CD4-positive, alpha-beta T cell (primary cell): ENCODE results near the gene PDE4B. TPM values are rescaled to one million over a fixed set of nuclear protein-coding genes. Genes with fewer than 3 reads are reported as not detected.

Experiments
- ATAC-seq: fragments of 200-7000 bp; cut with Tn5 transposase; one replicate; pipeline ENCODE4 v1.10.0; 2022; ENCODE audit warnings: mild to moderate bottlenecking; ENCODE audit not compliant: poor library complexity
- CTCF ChIA-PET: fragments of 350-600 bp; sonication (Branson Sonifier 250); formaldehyde crosslinking; loops from one replicate; lab custom pipeline; 2021; ENCODE audit warnings: antibody characterized with exemption, inconsistent platforms; lab: Charles Lee
- POLR2A ChIA-PET: fragments of 350-600 bp; sonication (Branson Sonifier 250); formaldehyde crosslinking; loops from one replicate; lab custom pipeline; 2021; ENCODE audit warnings: antibody characterized with exemption, inconsistent platforms; lab: Charles Lee
- DNase-seq, 14 experiments: peaks; one replicate each; pipeline ENCODE4 v3.0.0-alpha.2; 2013 to 2020; ENCODE audit warnings: mixed read lengths in 2 of 14
- H3K27ac ChIP-seq, 2 donors: one replicate each; pipeline versions ENCODE4 v1.5.1 to v1.7.0; 2013; ENCODE audit warnings: low read length in 2 of 2, low read depth in 1 of 2, mild to moderate bottlenecking in 1 of 2
- H3K27me3 ChIP-seq, 2 experiments: 1 replicate in 1 of 2; 2 replicates in 1 of 2; pipeline versions ENCODE4 v1.6.1 to v1.7.0; 2013; ENCODE audit warnings: low read length in 2 of 2, control low read depth in 1 of 2, mild to moderate bottlenecking in 1 of 2, moderate library complexity in 1 of 2; ENCODE audit not compliant: insufficient read depth in 2 of 2, control insufficient read depth in 1 of 2
- H3K36me3 ChIP-seq: one replicate; pipeline ENCODE4 v1.6.1; 2013; ENCODE audit warnings: low read length, control low read depth; ENCODE audit not compliant: insufficient read depth
- H3K4me1 ChIP-seq: one replicate; pipeline ENCODE4 v1.6.1; 2013; ENCODE audit warnings: low read length, control low read depth; ENCODE audit not compliant: insufficient read depth
- H3K4me3 ChIP-seq: one replicate; pipeline ENCODE4 v1.5.1; 2013; ENCODE audit warnings: mild to moderate bottlenecking, low read length, moderate library complexity
- H3K9me3 ChIP-seq, 2 experiments: 1 replicate in 1 of 2; 2 replicates in 1 of 2; pipeline versions ENCODE4 v1.6.1 to v1.7.0; 2013; ENCODE audit warnings: low read length in 2 of 2, mild to moderate bottlenecking in 2 of 2, control low read depth in 1 of 2, moderate library complexity in 1 of 2; ENCODE audit not compliant: control insufficient read depth in 1 of 2, insufficient read depth in 1 of 2
- H3K27ac Mint-ChIP-seq: one replicate; pipeline ENCODE4 v1.8.0; 2020; ENCODE audit warnings: mixed read lengths
- H3K27me3 Mint-ChIP-seq: one replicate; pipeline ENCODE4 v1.8.0; 2021; ENCODE audit warnings: mixed read lengths
- H3K36me3 Mint-ChIP-seq: one replicate; pipeline ENCODE4 v1.8.0; 2021; ENCODE audit warnings: low read depth, mixed read lengths
- H3K4me1 Mint-ChIP-seq: one replicate; pipeline ENCODE4 v1.8.0; 2021; ENCODE audit warnings: low read depth, mixed read lengths
- H3K4me3 Mint-ChIP-seq: one replicate; pipeline ENCODE4 v1.8.0; 2020; ENCODE audit warnings: mild to moderate bottlenecking, mixed read lengths
- H3K9me3 Mint-ChIP-seq: one replicate; pipeline ENCODE4 v1.8.0; 2020; ENCODE audit warnings: mixed read lengths
- intact Hi-C, 2 experiments: fragments of 100-400 bp; cut with DNase I in 1 of 2; cut with micrococcal nuclease in 1 of 2; formaldehyde crosslinking; loops; one replicate each; pipeline versions ENCODE4 v1.15.1 to v1.9.0; 2023 to 2025; cut with DNase I, micrococcal nuclease
- total RNA-seq, 174 experiments: library from RNA in 2 of 174; stranded (reverse) in 2 of 174; gene quantifications; one replicate each; pipeline ENCODE4 v1.2.3 and lab custom pipeline; 2021 to 2026
- TF ChIP-seq, protein P1 (sequence below): fragments of 200-600 bp; IDR thresholded peaks from one replicate; pipeline ENCODE4 v1.8.0; 2022; ENCODE audit warnings: antibody characterized with exemption, mild to moderate bottlenecking

PDE4B gene
- total RNA-seq, 2 experiments from 2014 or later: 155 to 159 TPM

GRCh38 chr1:66265796-66266195 is 473.1 kb downstream of the PDE4B start:
- peaks cover 13% of the 10 kb centered on the region for H3K4me1 ChIP-seq
- H3K27ac Mint-ChIP-seq: no peak overlapping the region
- intact Hi-C loops: no loop called here
- H3K27me3 ChIP-seq: no peaks in the 10 kb centered on the region
- H3K36me3 Mint-ChIP-seq: no peaks in the 10 kb centered on the region
- peaks cover 17% of the 10 kb centered on the region for H3K4me1 Mint-ChIP-seq
- TF ChIP-seq, protein P1, sequence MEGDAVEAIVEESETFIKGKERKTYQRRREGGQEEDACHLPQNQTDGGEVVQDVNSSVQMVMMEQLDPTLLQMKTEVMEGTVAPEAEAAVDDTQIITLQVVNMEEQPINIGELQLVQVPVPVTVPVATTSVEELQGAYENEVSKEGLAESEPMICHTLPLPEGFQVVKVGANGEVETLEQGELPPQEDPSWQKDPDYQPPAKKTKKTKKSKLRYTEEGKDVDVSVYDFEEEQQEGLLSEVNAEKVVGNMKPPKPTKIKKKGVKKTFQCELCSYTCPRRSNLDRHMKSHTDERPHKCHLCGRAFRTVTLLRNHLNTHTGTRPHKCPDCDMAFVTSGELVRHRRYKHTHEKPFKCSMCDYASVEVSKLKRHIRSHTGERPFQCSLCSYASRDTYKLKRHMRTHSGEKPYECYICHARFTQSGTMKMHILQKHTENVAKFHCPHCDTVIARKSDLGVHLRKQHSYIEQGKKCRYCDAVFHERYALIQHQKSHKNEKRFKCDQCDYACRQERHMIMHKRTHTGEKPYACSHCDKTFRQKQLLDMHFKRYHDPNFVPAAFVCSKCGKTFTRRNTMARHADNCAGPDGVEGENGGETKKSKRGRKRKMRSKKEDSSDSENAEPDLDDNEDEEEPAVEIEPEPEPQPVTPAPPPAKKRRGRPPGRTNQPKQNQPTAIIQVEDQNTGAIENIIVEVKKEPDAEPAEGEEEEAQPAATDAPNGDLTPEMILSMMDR: no peak
- no peak overlapping the region for H3K4me3 Mint-ChIP-seq
- no peaks in the 10 kb centered on the region for H3K36me3 ChIP-seq
- POLR2A ChIA-PET: no interaction called here
- ATAC-seq (no peak), DNase-seq (no peak)
- H3K27me3 Mint-ChIP-seq: no peaks in the 10 kb centered on the region
- no peaks in the 10 kb centered on the region for H3K9me3 ChIP-seq
- no peak overlapping the region for H3K27ac ChIP-seq
- H3K4me3 ChIP-seq: no peak overlapping the region
- no peaks in the 10 kb centered on the region for H3K9me3 Mint-ChIP-seq
- CTCF ChIA-PET: interaction anchor here (1.3 kb wide), 1 partner anchor 180 kb away, joined by 5 read pairs; no protein-coding TSS in a partner anchor

DNA sequence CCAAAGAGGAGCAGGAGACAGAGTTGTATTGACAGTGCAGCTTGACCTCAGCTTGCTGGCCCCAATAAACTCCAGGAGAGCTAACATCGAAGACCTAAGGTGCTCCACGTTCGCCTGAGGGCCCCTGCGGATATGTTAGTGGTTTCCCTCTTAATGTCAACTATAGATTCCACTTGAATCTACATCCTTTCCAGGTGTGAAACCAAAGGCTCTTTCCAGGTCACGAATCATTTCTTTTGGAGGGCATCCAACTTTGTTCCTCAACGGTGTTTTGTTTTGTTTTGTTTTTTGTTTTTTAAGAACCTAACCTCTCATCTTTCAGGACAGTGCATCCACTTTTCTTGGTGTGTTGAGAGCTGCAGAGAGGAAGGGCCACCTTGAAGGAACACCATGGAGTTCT is 473.7 kb downstream of the PDE4B start:
- TF ChIP-seq, protein P1: no peak
- no peak overlapping the region for H3K4me3 ChIP-seq
- ATAC-seq (no peak), DNase-seq (no peak)
- no peak overlapping the region for H3K4me3 Mint-ChIP-seq
- H3K27ac Mint-ChIP-seq: no peak overlapping the region
- H3K4me1 Mint-ChIP-seq: peaks cover 17% of the 10 kb centered on the region
- H3K36me3 Mint-ChIP-seq: no peaks in the 10 kb centered on the region
- CTCF ChIA-PET: interaction anchor here (1.3 kb wide), 1 partner anchor 180 kb away, joined by 5 read pairs; no protein-coding TSS in a partner anchor
- H3K27me3 Mint-ChIP-seq: no peaks in the 10 kb centered on the region
- no peak overlapping the region for H3K27ac ChIP-seq
- H3K9me3 Mint-ChIP-seq: no peaks in the 10 kb centered on the region
- no peaks in the 10 kb centered on the region for H3K27me3 ChIP-seq
- H3K9me3 ChIP-seq: no peaks in the 10 kb centered on the region
- H3K36me3 ChIP-seq: no peaks in the 10 kb centered on the region
- H3K4me1 ChIP-seq: peaks cover 9% of the 10 kb centered on the region
- intact Hi-C loops: no loop called here
- POLR2A ChIA-PET: no interaction called here

GRCh38 chr1:66266756-66267155 is 474.1 kb downstream of the PDE4B start:
- Mint-ChIP-seq H3K4me3 (no peak overlapping the region), H3K27ac (no peak overlapping the region), H3K36me3 (no peaks in the 10 kb centered on the region), H3K4me1 (peaks cover 17% of the 10 kb centered on the region), H3K9me3 (no peaks in the 10 kb centered on the region), H3K27me3 (no peaks in the 10 kb centered on the region)
- DNase-seq (no peak), ATAC-seq (no peak)
- no peaks in the 10 kb centered on the region for H3K36me3 ChIP-seq
- CTCF ChIA-PET: interaction anchor here (1.3 kb wide), 1 partner anchor 179 kb away, joined by 5 read pairs; no protein-coding TSS in a partner anchor
- no peaks in the 10 kb centered on the region for H3K27me3 ChIP-seq
- no peak overlapping the region for H3K27ac ChIP-seq
- TF ChIP-seq, protein P1: no peak
- POLR2A ChIA-PET: no interaction called here
- H3K4me3 ChIP-seq: no peak overlapping the region
- no peaks in the 10 kb centered on the region for H3K9me3 ChIP-seq
- peaks cover 8% of the 10 kb centered on the region for H3K4me1 ChIP-seq
- intact Hi-C loops: no loop called here
